GM19239 (cell line): ENCODE data around the gene NME4.
"Not testable (repeated sequence)": the region's sequence is repeated elsewhere in the genome, so short reads cannot be mapped to it uniquely, and the experiment has no call there.

Experiments used
- DNase-seq: peaks from one replicate; pipeline ENCODE4 v3.0.0; 2011; ENCODE audit warnings: low spot score; ENCODE audit not compliant: insufficient read length
- FAIRE-seq: peaks from 2 replicates; lab custom pipeline; 2011; peaks lifted over from hg19 to GRCh38; lab: Jason Lieb, UNC

Gene NME4

DNA sequence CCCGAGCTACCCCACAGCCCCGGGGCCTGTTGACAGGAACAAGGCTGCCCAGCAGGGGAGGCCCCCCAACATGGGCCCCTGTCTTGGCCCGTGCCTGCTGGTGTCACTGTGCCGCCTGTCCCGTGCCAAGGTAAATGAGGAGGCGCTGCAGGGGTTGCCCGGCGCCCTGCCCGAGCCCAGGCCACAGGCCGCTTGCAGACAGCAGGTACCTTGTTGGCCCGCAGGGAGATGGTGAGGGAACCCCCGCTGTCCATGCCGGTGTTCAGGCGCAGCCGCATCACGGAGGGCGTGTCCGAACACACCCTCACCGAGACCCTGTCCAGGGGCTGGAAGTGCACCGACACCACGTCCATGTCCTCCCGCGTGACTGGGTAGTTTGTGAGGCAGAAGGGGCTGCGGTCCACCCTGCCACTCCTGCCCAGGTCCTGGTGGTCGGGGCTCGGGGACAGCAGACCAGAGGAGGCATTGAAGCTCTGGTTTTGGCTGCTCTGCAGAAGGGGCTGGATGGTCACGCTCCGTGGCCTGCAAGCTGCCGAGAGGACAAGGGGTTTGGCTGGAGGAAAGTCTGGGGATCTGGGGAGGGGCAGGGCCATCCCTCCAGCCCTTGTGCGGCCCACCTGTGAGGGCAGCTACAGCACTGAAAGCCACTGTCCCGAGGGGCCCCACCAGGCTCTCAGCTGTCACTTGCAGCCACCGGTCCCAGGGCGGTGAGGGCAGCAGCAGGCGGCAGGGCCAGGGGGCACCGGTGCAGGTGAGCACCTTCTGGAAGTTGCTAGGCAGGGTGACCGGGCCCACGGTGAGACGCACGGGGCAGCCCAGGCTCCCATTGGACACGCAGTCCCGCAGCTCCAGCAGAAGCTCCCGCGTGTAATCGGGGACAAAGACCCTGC, 20.8 kb upstream of the NME4 start:
- FAIRE-seq, result no peak
- no peak for DNase-seq

DNA sequence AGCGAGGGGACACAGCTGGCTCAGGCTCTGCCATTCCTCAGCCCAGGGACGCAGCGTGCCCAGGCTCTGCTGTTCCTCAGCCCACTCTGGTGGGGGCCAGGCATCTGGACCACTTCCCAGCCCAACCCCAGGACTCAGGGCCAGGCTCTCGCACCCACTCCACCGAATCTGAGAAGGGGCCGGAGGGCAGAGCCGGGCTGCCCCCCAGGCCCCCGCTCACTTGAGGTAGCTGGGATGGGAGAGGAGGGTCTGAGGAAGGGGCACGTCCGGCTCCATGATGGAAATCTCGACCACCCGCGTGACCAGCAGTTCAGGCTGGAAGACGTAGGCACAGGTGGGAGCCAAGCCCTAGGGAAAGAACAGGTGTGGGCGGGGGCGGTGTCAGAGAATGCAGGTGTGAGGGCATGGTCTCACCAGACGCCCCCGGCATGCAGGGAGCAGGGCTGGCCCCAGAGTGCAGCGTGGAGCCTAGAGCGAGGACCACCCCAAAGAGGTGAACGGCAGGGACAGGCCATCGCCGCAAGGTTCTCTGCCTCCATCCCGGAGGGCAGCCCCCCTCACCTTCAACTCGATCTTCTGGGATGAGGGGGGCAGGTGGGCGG, 20.1 kb upstream of the NME4 start:
- DNase-seq (no peak), FAIRE-seq (no peak)

DNA sequence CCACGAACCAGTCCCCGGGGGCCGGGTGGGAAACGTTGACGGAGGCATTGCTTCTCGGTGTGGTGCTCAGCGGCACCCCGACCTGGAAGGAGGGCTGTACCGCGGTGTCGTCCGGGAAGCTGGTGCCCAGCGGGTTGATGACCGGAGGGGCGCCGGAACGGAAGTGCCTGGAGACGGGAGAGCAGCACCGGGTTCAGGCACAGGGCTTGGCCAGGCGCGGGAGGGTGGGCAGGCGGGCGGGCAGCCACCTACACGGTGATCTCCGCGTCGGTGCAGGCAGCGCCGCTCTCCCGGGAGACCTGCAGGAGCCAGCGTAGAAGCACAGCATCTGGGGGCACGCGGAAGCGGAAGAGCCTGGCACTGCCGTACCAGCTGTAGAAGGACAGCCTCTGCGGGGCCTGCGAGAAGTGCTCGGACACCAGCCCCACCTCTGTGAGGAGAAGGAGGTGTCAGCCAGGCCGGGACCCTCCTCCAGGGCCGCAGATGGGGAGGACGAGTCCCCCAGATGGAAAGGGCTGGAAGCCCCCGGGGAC, 19.5 kb upstream of the NME4 start:
- DNase-seq, result no peak
- no peak for FAIRE-seq

DNA sequence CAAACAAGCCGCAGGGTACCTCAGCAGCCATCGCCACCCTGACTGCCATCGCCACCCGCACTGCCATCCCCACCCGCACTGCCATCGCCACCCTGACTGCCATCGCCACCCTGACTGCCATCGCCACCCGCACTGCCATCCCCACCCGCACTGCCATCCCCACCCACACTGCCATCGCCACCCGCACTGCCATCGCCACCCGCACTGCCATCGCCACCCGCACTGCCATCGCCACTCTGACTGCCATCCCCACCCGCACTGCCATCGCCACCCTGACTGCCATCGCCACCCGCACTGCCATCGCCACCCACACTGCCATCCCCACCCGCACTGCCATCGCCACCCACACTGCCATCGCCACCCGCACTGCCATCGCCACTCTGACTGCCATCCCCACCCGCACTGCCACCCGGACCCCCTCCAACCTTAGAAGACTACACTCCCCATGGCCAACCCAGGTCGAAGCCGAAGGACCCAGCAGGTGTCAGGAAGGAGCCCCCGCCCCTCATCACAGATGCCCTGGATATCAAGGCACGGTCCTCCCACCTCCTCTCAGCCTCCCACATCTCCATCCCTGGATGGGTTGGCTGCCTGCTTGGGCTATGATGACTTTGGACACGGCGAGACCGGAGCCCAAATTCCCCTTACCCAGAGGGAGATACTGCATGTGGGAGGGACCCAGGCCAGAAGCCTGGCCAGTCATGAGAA, 18.7 kb upstream of the NME4 start:
- not testable (repeated sequence) for FAIRE-seq, DNase-seq

DNA sequence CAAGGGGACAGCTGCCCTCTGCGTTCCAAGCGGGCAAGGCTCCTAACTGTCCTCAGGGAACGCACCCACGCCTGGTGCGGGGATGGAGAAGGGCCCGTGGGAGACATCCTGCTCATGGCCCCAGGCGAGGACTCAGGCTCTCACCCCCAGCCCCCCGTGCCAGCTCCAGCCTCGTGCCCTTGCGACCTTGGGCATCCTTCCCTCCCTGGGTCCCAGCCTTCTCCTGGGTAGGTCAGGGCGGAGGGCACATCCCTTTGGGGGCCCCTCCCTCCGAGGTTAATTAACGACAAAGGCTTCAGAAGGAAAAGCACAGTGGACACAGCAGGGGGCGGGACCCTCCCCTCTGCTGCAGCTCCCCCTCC, 18.2 kb upstream of the NME4 start:
- no peak for DNase-seq
- no peak for FAIRE-seq

DNA sequence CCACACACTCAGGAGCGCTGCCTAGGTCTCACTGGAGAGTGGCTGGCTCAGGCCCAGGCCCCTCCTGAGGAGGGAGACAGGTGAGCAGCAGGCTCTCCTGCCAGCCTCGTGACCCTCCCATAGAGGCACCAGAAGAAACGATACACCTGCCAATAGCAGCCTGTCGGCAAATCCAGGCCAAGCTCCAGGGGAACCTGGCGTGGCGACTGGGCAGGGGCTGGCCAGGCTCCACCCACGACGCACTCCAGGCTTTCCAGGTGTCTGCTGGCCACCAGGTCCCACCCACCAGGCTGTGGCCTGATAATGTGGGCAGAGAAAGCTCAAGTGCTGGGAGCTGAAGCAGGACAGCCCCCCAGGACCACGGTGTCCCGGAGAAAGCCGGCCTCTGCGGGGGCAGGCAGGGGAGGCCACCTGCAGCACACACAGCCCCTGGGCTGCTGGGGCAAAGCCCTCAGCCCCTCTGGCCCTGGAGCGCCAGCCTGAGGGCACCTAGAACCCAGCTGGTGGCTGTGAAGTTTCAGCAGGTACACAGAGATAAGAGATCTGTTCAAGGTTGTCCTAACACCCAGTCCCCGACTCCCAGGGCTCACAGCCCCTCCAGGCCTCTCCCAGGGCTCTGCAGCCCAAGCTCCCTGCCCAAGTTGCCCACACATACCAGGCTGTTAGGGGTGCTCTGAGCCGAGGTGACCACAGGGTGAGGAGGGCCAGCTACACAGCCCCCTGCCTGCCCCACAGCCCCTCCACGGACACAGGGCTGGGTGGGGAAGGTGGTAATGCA, 17.6 kb upstream of the NME4 start:
- no peak for DNase-seq
- no peak for FAIRE-seq

DNA sequence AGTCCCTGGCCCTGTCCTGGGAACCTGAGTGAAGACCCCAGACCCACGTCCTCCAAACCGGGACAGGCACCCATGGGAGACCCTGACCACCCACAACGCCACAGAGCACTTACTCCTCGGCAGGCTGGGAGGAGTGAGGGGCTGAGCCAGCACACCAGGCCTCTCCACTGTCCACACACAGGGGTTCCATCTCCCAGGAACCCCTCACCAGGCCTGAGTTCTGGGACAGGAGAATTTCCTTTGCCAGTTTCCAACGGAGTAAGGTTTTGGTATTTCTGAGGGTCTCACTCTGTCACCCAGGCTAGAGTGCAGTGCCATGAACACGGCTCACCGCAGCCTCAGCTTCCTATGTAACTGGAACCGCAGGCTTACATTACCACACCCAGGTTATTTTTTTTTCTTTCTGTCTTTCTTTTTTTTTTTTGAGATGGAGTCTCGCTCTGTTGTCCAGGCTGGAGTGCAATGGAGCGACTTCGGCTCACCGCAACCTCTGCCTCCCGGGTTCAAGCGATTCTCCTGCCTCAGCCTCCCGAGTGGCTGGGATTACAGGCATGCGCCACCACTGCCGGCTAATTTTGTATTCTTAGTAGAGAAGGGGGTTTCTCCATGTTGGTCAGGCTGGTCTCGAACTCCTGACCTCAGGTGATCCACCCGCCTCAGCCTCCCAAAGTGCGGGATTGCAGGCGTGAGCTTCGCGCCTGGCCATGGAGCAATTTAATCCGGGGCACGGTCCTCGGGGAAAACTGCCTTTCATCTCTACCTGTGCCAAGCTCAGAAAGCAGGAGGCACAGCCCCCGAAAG, 16.8 kb upstream of the NME4 start:
- FAIRE-seq, result no peak
- DNase-seq, result no peak

DNA sequence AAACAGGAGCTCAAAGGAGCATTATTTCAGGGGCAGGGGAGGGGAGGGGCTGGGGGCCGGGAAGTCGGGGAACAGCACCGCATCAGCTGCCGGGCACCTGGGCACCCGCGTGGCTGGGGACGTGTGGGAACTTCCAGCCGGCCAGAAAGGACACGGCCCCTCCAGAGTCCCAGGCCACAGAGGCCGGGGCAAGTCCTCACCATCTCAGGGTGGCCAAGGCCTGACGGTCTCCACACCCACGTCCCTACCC, 16.3 kb upstream of the NME4 start:
- DNase-seq, result no peak
- FAIRE-seq, result no peak

DNA sequence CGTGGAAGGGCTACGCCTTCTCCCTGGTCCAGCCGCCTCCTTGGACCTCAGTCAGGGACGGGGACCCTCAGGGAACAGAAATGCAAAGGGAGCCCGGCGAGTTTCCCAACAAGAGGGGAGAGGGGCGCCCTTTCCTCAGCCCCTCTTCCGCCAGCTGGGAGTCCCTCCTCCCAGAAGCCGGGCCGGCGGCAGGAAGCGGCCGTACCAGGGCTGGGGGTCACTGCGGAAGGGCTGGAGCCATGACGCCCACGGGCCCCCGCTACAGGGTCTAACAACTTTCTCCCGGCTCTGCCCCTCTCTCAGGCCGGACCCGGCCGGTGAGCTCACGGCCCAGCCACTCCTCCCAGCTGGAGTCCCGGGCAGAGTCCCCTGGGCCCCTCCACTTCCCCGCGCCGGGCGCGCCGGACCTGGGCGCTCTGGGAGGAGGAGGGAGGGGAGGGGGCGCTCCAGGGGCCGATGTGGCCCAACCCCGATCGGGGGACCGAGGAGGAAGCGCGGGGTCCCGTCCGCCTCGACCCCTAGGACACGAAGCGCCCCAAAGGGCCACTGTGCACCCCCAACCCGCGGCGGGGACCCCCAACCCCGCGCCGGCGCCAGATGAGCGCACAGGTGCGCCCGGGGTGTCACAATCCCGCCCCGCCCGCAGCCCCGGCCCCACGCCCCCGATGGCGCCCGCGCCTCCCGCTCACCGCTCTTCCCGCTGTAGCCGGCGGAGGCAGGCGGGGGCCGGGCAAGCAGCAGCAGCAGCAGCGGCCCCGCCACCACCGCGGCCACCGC, 15.8 kb upstream of the NME4 start:
- no peak for FAIRE-seq
- DNase-seq, result no peak

DNA sequence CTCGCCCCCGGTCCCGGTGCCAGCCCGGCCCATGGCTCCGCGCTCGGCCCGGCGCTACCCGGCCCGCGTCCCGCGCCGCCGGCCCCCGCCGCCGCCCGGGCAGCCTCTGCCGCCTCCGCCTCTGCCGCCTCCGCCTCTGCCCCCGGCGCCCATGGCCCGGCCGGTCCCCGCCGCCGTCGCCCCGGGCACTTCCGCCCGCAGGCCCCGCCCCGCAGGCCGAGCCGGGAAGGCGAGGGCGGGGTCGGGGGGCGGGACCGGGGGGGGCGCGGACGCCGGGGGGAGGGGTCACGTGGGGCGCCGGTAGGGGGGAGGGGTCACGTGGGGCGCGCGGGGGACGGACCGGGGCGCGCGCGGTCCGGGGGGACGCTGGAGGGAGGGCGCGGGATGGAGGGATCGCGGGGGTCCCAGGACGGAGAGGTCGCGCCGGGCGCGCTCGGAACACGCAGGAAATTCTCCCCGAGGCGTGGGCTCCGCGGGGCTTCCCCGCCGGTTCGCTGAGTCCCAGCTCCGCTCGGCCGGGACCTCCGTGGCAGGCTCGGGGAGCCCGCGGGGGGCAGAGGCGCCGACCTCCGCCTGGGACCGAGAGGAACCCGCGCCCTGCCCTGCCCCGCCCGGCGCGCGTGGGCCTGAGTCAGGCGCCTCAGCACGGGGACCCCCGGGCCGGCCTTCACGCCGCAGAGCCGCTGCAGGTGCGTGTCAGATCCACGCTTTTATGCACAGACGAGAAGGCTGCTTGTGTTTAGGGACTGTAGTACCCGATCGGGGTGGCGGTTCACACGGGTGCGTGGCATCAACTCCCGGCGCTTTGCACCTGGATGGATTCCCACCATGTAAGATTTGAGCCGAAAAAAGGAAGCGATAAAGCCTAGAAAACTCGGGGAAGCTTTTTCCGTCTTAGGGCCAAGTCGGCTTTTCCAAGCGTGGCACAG, 14.9 kb upstream of the NME4 start, which contains the start of gene PGAP6:
PGAP6 (minus strand) TSS at position 190 of the 929 bp plus-strand sequence; CDS start at position 33, 157 bp downstream.
- peak; percentile 95 for DNase-seq
- peak; percentile 57 for FAIRE-seq

DNA sequence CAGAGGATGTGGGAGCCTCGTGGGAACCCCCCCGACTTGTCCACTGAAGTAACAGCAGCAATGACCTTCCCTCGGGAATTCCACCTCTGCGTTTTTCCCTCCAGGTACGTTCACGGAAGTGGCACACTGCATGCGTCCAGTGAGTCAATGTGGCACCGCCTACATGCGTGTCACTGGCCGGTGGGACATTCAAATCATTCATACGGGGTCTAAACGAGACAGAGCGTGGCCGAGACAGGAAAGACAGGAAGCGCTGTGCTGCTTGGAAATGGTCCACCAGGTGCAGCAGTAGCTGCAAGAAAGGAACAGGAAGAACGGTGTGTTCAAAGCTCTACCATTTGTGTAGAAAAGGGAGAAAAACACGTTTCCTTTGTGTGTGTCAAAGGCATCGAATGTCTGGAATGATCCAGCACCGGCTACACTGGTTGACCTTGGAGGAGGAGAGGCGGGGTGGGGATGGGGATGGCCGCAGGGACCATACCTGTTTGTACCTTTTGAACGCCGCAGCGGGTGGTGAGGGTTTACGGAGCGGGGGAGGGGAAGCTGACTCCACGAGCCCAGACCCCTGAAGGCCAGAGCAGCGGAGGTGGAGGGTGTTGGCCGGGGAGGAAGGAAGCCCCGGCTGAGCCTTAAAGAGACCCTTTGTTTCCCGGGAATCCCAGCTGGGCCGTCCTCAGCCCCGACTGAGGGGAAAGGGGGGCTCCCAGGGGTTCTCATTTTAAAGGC, 13.5 kb upstream of the NME4 start:
- FAIRE-seq, result peak; percentile 89
- DNase-seq, result no peak

DNA sequence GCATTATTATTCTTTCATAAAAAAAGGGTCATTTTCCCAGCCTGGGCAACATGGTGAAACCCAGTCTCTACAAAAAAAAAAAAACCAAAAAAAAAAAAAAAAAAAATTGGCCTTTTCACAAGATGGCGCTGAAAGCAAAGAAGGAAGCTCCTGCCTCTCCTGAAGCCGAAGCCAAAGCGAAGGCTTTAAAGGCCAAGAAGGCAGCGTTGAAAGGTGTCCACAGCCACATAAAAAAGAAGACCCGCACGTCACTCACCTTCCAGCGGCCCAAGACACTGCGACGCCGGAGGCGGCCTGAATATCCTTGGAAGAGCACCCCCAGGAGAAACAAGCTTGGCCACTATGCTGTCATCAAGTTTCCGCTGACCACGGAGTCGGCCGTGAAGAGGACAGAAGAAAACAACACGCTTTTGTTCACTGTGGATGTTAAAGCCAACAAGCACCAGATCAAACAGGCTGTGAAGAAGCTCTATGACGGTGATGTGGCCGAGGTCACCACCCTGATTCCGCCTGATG, 10.3 kb upstream of the NME4 start:
- no peak for FAIRE-seq

DNA sequence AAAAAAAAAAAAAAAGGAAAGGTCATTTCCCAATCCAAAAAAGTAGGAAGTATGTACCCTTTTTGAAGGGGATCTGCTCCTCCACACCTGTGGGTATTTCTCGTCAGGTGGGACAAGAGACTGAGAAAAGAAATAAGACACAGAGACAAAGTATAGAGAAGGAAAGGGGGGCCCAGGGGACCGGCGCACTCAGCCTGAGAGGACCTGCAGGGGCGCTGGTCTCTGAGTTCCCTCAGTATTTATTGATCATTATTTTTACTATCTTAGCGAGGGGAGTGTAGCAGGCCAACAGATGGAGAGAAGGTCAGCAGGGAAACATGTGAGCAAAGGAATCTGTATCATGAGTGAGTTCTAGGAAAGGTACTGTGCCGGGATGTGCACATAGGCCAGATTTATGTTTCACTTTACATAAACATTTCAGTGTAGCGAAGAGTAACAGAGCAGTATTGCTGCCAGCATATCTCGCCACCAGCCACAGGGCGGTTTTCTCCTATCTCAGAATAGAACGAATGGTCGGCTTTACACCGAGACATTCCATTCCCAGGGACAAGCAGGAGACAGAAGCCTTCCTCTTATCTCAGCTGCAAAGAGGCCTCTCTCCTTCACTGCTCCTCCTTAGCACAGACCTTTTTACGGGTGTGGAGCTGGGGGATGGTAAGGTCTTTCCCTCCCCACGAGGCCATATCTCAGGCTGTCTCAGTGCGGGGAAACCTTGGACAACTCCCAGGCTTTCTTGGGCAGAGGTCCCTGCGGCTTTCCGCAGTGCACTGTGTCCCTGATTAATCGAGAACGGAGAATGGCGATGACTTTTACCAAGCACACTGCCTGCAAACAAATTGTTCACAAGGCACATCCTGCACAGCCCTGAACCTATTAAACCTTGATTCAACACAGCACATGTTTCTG, 9.0 kb upstream of the NME4 start:
- FAIRE-seq, DNase-seq: not testable (repeated sequence)

More for the DNA sequence above, 10.3 kb upstream of the NME4 start:
- no peak for DNase-seq

DNA sequence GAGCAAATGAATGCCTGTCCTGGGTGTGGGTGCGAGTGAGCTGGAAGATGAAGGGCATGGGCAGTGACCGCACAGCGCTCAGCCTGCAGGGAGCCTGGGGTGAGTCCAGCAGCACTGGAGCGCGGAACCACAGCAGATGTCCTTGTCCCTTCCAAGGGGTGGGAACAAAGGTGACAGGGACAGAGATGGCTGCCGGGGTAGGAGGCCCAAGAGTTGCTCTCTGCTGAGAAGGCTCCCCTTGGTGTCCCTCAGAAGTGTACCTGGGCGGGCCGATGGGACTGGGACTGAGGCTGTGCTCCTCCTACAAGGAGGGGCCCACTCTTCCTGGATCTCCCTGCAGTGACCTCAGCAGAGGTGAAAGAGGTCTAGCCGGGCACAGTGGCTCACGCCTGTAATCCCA, 7.6 kb upstream of the NME4 start:
- DNase-seq, result no peak

DNA sequence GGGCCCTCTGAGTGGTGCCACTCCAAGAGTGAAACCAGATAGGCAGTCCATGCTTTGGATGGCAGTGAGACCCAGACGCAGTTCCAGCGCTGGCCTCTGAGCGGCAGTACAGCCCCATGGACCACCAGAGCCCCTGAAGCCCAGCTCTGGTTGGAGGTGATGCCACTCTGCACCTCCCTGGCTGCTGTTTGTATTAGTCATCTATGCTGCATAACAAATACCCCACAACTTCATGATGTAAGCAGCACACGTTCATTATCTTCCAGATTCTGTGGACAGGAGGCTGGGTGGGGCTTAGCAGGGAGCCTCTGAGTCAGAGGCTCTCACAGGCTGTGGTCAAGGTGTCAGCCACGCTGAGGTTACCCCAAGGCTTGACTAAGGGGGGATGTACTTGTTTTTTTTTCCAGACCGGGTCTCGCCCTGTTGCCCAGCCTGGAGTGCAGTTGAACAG, 5.1 kb upstream of the NME4 start:
- no peak for DNase-seq
- no peak for FAIRE-seq

More for the DNA sequence above, 7.6 kb upstream of the NME4 start:
- no peak for FAIRE-seq
